ENCODE measurements around the gene UVRAG. TPM values are rescaled to one million over a fixed set of nuclear protein-coding genes. Genes with fewer than 3 reads are reported as not detected.
"Not testable (repeated sequence)": the region's sequence is repeated elsewhere in the genome, so short reads cannot be mapped to it uniquely, and the experiment has no call there.

Gene UVRAG
- total RNA-seq, 1 donor from 2014 or later, result 20.7 TPM

DNA sequence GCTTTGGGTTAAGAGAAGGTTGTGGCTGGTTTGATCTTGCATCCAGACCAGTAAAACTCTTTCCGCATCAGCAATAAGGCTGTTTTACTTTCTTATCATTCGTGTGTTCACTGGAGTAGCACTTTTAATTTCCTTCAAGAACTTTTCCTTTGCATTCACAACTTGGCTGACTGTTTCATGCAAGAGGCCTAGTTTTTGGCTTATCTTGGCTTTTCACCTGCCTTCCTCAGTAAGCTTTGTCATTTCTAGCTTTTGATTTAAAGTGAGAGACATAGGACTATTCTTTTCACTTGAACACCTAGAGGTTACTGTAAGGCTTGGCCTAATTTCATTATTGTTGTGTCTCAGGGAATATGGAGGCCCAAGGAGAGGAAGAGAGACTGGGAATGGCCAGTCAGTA, 144.5 kb downstream of the UVRAG start:
- DNase-seq (ENCODE audit: extremely low spot score, unreplicated experiment), result no peak
- TF ChIP-seq, protein P1, sequence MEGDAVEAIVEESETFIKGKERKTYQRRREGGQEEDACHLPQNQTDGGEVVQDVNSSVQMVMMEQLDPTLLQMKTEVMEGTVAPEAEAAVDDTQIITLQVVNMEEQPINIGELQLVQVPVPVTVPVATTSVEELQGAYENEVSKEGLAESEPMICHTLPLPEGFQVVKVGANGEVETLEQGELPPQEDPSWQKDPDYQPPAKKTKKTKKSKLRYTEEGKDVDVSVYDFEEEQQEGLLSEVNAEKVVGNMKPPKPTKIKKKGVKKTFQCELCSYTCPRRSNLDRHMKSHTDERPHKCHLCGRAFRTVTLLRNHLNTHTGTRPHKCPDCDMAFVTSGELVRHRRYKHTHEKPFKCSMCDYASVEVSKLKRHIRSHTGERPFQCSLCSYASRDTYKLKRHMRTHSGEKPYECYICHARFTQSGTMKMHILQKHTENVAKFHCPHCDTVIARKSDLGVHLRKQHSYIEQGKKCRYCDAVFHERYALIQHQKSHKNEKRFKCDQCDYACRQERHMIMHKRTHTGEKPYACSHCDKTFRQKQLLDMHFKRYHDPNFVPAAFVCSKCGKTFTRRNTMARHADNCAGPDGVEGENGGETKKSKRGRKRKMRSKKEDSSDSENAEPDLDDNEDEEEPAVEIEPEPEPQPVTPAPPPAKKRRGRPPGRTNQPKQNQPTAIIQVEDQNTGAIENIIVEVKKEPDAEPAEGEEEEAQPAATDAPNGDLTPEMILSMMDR (conservative IDR thresholded peaks at IDR 0.05), result no peak
- peaks cover 10% of the 10 kb centered on the region for H3K4me1 Mint-ChIP-seq (ENCODE audit: unreplicated experiment)
- H3K27ac Mint-ChIP-seq, result no peak overlapping the region
- H3K36me3 Mint-ChIP-seq, result peaks cover 4% of the 10 kb centered on the region
- H3K27me3 Mint-ChIP-seq, result no peaks in the 10 kb centered on the region
- H3K4me3 Mint-ChIP-seq, result no peak overlapping the region
- no peaks in the 10 kb centered on the region for H3K9me3 Mint-ChIP-seq

DNA sequence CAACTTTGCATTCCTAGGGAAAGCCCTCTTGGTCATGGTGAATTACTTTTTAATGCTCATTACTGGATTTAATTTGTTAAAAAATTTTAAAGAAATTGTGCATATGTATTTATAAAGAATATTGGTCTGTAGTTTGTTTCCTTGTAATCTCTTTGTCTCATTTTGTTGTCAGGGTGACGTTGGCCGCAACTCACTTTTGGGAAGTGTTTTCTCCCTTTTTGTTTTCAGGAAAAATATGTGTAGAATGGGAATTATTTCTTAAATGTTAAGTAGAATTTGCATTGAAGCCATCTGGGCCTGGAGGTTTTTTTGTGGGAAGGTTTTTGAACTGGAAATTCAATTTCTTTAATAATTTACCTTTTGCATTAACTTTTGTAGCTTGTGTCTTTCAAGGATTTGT, 149.1 kb downstream of the UVRAG start:
- no peaks in the 10 kb centered on the region for H3K9me3 Mint-ChIP-seq
- no peak overlapping the region for H3K4me3 Mint-ChIP-seq
- H3K36me3 Mint-ChIP-seq, result peaks cover 5% of the 10 kb centered on the region
- TF ChIP-seq, protein P1 (conservative IDR thresholded peaks at IDR 0.05), result no peak
- peaks cover 6% of the 10 kb centered on the region for H3K4me1 Mint-ChIP-seq (ENCODE audit: unreplicated experiment)
- DNase-seq (ENCODE audit: extremely low spot score, unreplicated experiment), result no peak
- no peak overlapping the region for H3K27ac Mint-ChIP-seq
- no peaks in the 10 kb centered on the region for H3K27me3 Mint-ChIP-seq

DNA sequence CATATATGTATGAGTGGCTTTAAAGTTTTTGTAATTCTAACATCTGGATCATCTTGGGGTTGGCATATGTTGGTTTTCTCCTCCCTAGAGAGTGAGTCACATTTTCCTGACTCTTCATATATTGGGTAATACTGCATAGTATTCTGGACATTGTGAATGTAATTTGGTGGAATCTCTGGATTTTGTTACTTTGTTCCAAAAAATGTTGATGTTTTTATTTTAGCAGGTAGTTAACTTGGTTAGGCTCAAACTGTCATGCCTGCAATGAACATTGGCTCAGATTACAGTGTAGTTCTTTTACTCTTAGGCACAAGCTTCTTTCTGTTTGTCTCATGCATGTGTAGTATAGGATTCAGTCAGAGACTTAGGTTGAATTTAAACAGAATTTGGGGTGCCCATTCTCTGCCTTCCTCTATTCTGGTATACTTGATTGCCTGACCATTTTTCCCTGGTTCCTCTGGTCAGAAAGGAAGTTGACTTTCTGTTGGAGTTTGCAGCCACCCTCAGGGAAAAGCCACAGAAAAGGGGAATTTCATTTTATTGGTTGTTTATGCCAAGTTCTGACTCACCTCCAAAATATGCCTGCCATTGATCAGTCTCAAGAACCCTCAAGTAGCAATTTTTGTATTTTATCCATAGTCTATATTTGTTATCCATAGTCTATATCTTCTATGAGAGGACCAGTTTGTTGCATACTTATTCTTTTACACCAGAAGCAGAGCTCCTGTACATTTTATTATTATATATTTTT, 151.7 kb downstream of the UVRAG start:
- DNase-seq (ENCODE audit: extremely low spot score, unreplicated experiment), result no peak
- no peaks in the 10 kb centered on the region for H3K9me3 Mint-ChIP-seq
- H3K4me1 Mint-ChIP-seq (ENCODE audit: unreplicated experiment), result peaks cover 6% of the 10 kb centered on the region
- H3K4me3 Mint-ChIP-seq, result no peak overlapping the region
- TF ChIP-seq, protein P1 (conservative IDR thresholded peaks at IDR 0.05), result no peak
- H3K36me3 Mint-ChIP-seq, result peaks cover 8% of the 10 kb centered on the region
- no peaks in the 10 kb centered on the region for H3K27me3 Mint-ChIP-seq
- H3K27ac Mint-ChIP-seq, result no peak overlapping the region

DNA sequence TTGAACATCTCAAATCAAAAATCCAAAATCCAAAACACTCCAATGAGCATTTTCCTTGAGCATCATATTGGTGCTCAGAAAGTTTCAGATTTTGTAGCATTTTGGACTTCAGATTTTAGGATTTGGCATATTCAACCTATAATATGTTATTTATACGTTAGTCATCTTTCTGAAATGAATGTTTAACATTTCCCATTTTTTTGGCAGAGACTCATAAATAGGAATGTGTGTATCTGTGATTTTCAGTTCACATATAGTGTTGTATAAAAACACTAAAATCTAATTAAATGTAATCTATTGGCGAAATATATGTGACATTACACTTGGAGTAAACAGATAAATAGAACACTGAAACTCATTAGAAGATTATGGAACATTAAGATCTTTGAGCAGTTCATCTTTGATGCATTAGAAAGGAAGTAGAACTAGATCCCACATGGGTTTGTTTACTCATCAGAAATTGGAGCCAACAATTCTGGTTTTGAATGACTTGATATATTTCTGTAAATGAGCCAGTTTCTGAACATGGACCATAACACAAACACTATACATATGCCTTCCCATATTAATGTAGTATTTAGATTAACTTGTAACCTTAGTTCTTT, 153.1 kb downstream of the UVRAG start:
- Mint-ChIP-seq H3K9me3 (peaks cover 6% of the 10 kb centered on the region), H3K4me3 (no peak overlapping the region), H3K36me3 (peaks cover 10% of the 10 kb centered on the region), H3K27me3 (no peaks in the 10 kb centered on the region), H3K4me1 (ENCODE audit: unreplicated experiment) (peaks cover 6% of the 10 kb centered on the region), H3K27ac (no peak overlapping the region)
- DNase-seq (ENCODE audit: extremely low spot score, unreplicated experiment), result no peak
- TF ChIP-seq, protein P1 (conservative IDR thresholded peaks at IDR 0.05), result no peak

DNA sequence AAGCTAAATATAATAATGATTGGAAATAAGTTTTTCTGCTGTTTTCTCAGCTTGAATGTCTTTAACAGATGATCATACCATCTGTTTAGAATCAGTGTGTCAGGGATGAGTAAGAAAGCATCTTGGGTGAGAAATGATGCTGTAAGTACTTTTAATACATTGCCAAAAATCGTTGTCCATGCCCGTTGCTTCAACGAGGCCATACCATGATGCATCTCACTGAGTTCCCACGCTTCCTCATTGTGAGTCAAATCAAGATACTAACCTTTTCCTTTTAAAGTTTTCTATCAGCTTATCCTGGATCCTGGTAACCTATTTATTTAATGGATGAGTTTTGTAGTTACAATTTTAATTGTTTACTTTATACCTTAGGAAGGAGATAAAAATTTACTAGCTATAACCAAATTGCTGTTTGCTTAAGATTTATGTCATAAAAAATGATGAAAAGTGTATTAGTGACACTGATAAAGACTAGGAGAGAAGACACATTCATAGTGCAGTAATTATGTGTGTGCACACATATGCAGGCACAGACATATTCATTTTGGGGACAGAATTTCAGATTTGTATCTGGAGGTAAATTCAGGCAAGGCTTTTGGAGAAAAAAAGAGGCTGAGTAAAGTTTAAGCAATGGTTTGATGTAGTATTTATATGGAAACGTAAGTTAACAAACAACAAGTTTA, 154.8 kb downstream of the UVRAG start:
- H3K27me3 Mint-ChIP-seq, result no peaks in the 10 kb centered on the region
- H3K36me3 Mint-ChIP-seq, result peaks cover 15% of the 10 kb centered on the region
- no peak overlapping the region for H3K4me3 Mint-ChIP-seq
- TF ChIP-seq, protein P1 (conservative IDR thresholded peaks at IDR 0.05), result no peak
- H3K4me1 Mint-ChIP-seq (ENCODE audit: unreplicated experiment), result peaks cover 6% of the 10 kb centered on the region
- H3K27ac Mint-ChIP-seq, result no peak overlapping the region
- H3K9me3 Mint-ChIP-seq, result peaks cover 6% of the 10 kb centered on the region
- DNase-seq (ENCODE audit: extremely low spot score, unreplicated experiment), result no peak

DNA sequence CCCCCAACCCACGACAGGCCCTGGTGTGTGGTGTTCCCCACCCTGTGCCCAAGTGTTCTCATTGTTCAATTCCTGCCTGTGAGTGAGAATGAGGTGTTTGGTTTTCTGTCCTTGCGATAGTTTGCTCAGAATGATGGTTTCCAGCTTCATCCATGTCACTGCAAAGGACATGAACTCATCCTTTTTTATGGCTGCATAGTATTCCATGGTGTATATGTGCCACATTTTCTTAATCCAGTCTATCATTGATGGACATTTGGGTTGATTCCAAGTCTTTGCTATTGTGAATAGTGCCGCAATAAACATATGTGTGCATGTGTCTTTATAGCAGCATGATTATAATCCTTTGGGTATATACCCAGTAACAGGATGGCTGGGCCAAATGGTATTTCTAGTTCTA, 158.7 kb downstream of the UVRAG start:
- H3K36me3 Mint-ChIP-seq, result peaks cover 19% of the 10 kb centered on the region
- H3K4me3 Mint-ChIP-seq, result not testable (repeated sequence)

DNA sequence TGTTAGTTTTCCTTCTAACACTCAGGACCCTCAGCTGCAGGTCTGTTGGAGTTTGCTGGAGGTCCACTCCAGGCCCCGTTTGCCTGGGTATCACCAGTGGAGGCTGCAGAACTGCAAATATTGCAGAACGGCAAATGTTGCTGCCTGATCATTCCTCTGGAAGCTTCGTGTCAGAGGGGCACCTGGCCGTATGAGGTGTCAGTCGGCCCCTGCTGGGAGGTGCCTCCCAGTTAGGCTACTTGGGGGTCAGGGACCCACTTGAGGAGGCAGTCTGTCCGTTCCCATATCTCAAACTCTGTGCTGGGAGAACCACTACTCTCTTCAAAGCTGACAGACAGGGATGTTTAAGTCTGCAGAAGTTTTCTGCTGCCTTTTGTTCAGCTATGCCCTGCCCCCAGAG, 164.1 kb downstream of the UVRAG start:
- not testable (repeated sequence) for DNase-seq (ENCODE audit: extremely low spot score, unreplicated experiment); H3K9me3 Mint-ChIP-seq; H3K27me3 Mint-ChIP-seq; H3K4me1 Mint-ChIP-seq (ENCODE audit: unreplicated experiment)
- peak overlapping the region; percentile 81 for H3K4me3 Mint-ChIP-seq
- peak overlapping the region; percentile 90 for H3K27ac Mint-ChIP-seq
- peaks cover 24% of the 10 kb centered on the region for H3K36me3 Mint-ChIP-seq

More for the DNA sequence above, 158.7 kb downstream of the UVRAG start:
- H3K9me3 Mint-ChIP-seq, result peaks cover 10% of the 10 kb centered on the region
- H3K4me1 Mint-ChIP-seq (ENCODE audit: unreplicated experiment); H3K27me3 Mint-ChIP-seq; H3K27ac Mint-ChIP-seq; DNase-seq (ENCODE audit: extremely low spot score, unreplicated experiment): not testable (repeated sequence)

DNA sequence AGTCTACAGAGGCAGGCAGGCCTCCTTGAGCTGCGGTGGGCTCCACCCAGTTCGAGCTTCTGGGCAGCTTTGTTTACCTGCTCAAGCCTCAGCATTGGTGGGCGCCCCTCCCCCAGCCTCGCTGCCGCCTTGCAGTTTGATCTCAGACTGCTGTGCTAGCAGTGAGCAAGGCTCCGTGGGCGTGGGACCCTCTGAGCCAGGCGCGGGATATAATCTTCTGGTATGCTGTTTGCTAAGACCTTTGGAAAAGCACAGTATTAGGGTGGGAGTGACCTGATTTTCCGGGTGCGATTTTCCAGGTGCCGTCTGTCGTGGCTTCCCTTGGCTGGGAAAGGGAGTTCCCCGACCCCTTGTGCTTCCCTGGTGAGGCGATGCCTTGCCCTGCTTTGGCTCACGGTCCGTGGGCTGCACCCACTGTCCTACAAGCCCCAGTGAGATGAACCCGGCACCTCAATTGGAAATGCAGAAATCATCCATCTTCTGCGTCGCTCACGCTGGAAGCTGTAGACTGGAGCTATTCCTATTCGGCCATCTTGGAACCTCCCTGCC, 164.5 kb downstream of the UVRAG start:
- not testable (repeated sequence) for H3K27me3 Mint-ChIP-seq; H3K4me1 Mint-ChIP-seq (ENCODE audit: unreplicated experiment); DNase-seq (ENCODE audit: extremely low spot score, unreplicated experiment); H3K9me3 Mint-ChIP-seq
- Mint-ChIP-seq H3K36me3 (peaks cover 28% of the 10 kb centered on the region), H3K27ac (peak overlapping the region; percentile 90), H3K4me3 (peak overlapping the region; percentile 81)
